Esophagus squamous epithelium (tissue), 5 donors: ENCODE measurements around the gene MCM6. TPM values are rescaled to one million over a fixed set of nuclear protein-coding genes. Genes with fewer than 3 reads are reported as not detected.
"Not testable (repeated sequence)": the region's sequence is repeated elsewhere in the genome, so short reads cannot be mapped to it uniquely, and the experiment has no call there.

Experiments
- DNase-seq: peaks from one replicate; lab custom pipeline; 2025; lab: John Stamatoyannopoulos, UW
- H3K27ac ChIP-seq, 4 donors: fragments of 200-600 bp; sonication (generic); one replicate each; pipeline ENCODE4 v1.5.1; 2016 to 2019; ENCODE audit warnings: mild to moderate bottlenecking in 1 of 4
- H3K27me3 ChIP-seq, 4 donors: fragments of 200-600 bp; sonication (generic); 1 replicate in 3 of 4; 2 replicates in 1 of 4; pipeline versions ENCODE4 v1.5.1 to v1.6.0; 2017 to 2021; ENCODE audit warnings: antibody characterized with exemption in 1 of 4
- H3K36me3 ChIP-seq, 3 donors: fragments of 200-600 bp; sonication (generic); one replicate each; pipeline ENCODE4 v1.5.1; 2016 to 2019
- H3K4me1 ChIP-seq, 3 donors: fragments of 200-600 bp; sonication (generic); one replicate each; pipeline ENCODE4 v1.5.1; 2017 to 2019
- H3K4me3 ChIP-seq, 4 donors: fragments of 200-600 bp; sonication (generic); 1 replicate in 3 of 4; 2 replicates in 1 of 4; pipeline ENCODE4 v1.5.1; 2016 to 2019; ENCODE audit warnings: mild to moderate bottlenecking in 2 of 4, moderate library complexity in 1 of 4
- H3K9me3 ChIP-seq, 3 donors: fragments of 200-600 bp; sonication (generic); one replicate each; pipeline ENCODE4 v1.5.1; 2016 to 2019
- CTCF ChIP-seq, 6 experiments: fragments of 450-650 bp in 4 of 6; fragments of 200-600 bp in 2 of 6; sonication (generic) in 2 of 6; IDR thresholded peaks; one replicate each; pipeline ENCODE4 v1.5.1; 2016 to 2019; ENCODE audit warnings: antibody characterized with exemption in 6 of 6, mild to moderate bottlenecking in 4 of 6, moderate library complexity in 4 of 6
- POLR2A ChIP-seq, 4 donors: fragments of 450-650 bp; IDR thresholded peaks; one replicate each; pipeline ENCODE4 v1.6.1; 2017; ENCODE audit warnings: antibody characterized with exemption in 4 of 4, mild to moderate bottlenecking in 4 of 4, moderate library complexity in 3 of 4
- WGBS, 2 donors: methylation state at CpG; one replicate each; pipeline ENCODE4 v1.1.5; 2018; 5-methylcytosine and 5-hydroxymethylcytosine counted together
- intact Hi-C: fragments of 100-400 bp; cut with DNase I; formaldehyde crosslinking; loops from one replicate; pipeline ENCODE4 v1.15.0; 2022
- total RNA-seq, 4 donors: library from RNA; depleted of rRNA; stranded (reverse); fragments of >200 nt; gene quantifications; one replicate each; pipeline ENCODE4 v1.1.0, GENCODE V29; 2016
- donor health status: DM: yes; HTN: yes; CAD: no.

MCM6 gene
- total RNA-seq, 4 donors from 2014 or later = 9.0 to 25.5 (median 16.6) TPM

DNA sequence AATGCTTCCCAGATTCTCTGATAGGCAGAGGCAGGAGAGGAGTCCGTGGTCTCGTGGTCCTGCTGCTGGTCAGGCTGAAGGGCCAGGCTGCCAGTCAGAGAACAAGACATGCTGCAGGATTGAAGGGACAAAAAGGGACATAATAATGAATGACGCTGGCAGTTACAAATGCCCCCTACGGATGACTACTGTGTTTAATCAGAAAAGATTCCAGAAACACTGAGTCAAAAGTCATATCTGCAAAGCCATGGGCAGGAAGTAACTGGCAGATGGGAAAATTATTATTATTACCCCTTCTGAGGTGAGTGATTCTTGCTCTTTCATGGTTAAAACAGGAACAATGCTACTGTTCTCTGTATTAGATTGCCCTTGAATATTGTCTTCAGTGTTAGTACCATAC lies 58.3 kb downstream of the MCM6 start:
- Histone ChIP-seq H3K27ac (no peak overlapping the region), H3K4me3 (no peak overlapping the region), H3K27me3 (no peaks in the 10 kb centered on the region), H3K36me3 (no peaks in the 10 kb centered on the region), H3K4me1 (no peaks in the 10 kb centered on the region), H3K9me3 (peaks cover 0 to 4% (median 0%) of the 10 kb centered on the region in 3 donors)
- TF ChIP-seq POLR2A (IDR thresholded peaks at IDR 0.05) = no peak
- no peak for TF ChIP-seq CTCF (IDR thresholded peaks at IDR 0.05)
- WGBS, 2 donors = 72 to 76% methylated on average over 4 of the region's 4 CpGs
- no peak for DNase-seq
- intact Hi-C loops = no loop called here

DNA sequence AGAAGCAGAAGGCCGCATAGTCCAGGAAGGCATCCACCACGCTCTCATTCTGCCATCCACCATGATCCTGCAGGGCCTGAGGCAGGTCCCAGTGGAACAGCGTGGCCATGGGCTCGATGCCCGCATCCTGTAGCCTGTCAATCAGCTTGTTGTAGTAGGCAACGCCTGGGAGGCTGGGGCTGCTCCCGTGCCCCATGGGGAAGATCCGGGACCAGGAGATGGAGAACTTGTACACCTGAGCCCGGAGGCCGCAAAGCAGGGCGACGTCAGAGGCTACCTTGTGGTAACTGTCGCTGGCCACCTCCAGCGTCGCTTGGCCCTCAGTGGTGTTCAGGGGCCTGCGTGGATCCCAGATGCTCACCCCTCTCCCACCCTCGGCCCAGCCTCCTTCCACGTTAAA lies 58.8 kb downstream of the MCM6 start:
- H3K27me3 ChIP-seq = no peaks in the 10 kb centered on the region
- TF ChIP-seq POLR2A (IDR thresholded peaks at IDR 0.05) (no peak), CTCF (IDR thresholded peaks at IDR 0.05) (no peak)
- DNase-seq = no peak
- H3K4me3 ChIP-seq = no peak overlapping the region
- no peaks in the 10 kb centered on the region for H3K4me1 ChIP-seq
- no peaks in the 10 kb centered on the region for H3K9me3 ChIP-seq
- H3K36me3 ChIP-seq = no peaks in the 10 kb centered on the region
- WGBS, 2 donors = 87% methylated on average over 9 of the region's 18 CpGs; no CpG with 5 or more reads in 1 of the 2 donors
- intact Hi-C loops = no loop called here
- H3K27ac ChIP-seq = no peak overlapping the region

- Histone ChIP-seq H3K27ac (no peak overlapping the region), H3K9me3 (no peaks in the 10 kb centered on the region), H3K4me1 (no peaks in the 10 kb centered on the region), H3K27me3 (no peaks in the 10 kb centered on the region), H3K36me3 (no peaks in the 10 kb centered on the region), H3K4me3 (no peak overlapping the region)
- TF ChIP-seq CTCF (IDR thresholded peaks at IDR 0.05) (no peak), POLR2A (IDR thresholded peaks at IDR 0.05) (no peak)
- 64 to 65% methylated on average over 3 of the region's 3 CpGs for WGBS, 2 donors
- DNase-seq = no peak
- intact Hi-C loops = no loop called here
These were observed 61.0 kb downstream of the MCM6 start for GRCh38 chr2:135815269-135815668.

DNA sequence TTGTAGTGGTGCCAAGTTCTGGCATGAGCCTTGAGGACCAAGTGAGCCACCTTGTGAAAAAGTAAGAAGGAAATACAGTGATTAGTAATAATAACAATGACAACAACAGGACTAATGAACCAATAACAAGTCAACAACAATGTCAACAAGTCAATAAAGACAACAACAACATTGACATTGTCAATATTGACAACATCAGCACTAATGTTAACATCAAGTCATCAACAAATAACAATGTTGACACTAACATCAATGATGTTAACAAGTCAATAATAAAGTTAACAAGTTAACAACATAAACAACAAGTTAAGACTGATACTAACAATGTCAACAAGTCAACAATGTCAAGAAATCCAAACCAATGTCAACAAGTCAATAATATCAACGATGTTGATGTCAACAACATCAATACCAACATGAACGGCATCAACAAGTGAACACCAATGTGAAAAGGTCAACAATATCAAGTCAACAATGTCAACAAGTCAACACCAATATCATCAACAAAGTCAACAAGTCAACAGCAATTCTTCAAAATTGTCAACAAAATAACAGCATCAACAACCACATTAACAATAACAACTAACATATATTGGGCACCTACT lies 63.2 kb downstream of the MCM6 start:
- Histone ChIP-seq H3K27me3 (no peaks in the 10 kb centered on the region), H3K36me3 (no peaks in the 10 kb centered on the region), H3K4me1 (no peaks in the 10 kb centered on the region), H3K9me3 (no peaks in the 10 kb centered on the region), H3K27ac (no peak overlapping the region), H3K4me3 (no peak overlapping the region)
- TF ChIP-seq CTCF (IDR thresholded peaks at IDR 0.05) (no peak), POLR2A (IDR thresholded peaks at IDR 0.05) (no peak)
- DNase-seq = no peak
- intact Hi-C loops = no loop called here
- WGBS, 2 donors = 38 to 51% methylated on average over 2 of the region's 2 CpGs

DNA sequence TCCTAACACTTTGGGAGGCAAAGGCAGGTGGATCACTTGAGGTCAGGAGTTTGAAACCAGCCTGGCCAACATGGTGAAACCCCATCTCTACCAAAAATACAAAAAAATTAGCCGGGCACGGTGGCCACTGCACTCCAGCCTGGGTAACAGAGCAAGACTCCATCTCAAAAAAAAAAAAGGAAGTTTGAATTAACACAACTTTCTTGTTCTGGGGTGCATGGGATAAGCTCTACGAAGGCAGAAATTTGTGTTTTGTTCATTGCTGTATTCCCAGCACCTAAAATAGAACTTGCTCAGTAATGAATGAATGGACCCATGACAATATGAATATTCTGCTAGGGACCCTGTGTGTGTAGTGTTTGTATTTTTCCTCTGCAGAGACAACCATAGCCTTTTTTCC lies 68.4 kb downstream of the MCM6 start:
- H3K27ac ChIP-seq, H3K4me1 ChIP-seq, intact Hi-C loops, H3K27me3 ChIP-seq, H3K9me3 ChIP-seq, DNase-seq, H3K36me3 ChIP-seq, H3K4me3 ChIP-seq: not testable (repeated sequence)
- 88 to 89% methylated on average over 3 of the region's 3 CpGs for WGBS, 2 donors

GRCh38 chr2:135803278-135803677 lies 73.0 kb downstream of the MCM6 start:
- H3K36me3 ChIP-seq = no peaks in the 10 kb centered on the region
- DNase-seq = no peak
- intact Hi-C loops = no loop called here
- TF ChIP-seq CTCF (IDR thresholded peaks at IDR 0.05) (no peak), POLR2A (IDR thresholded peaks at IDR 0.05) (no peak)
- H3K4me1 ChIP-seq = no peaks in the 10 kb centered on the region
- no peak overlapping the region for H3K4me3 ChIP-seq
- WGBS, 2 donors = 59 to 70% methylated on average over 2 of the region's 2 CpGs
- no peak overlapping the region for H3K27ac ChIP-seq
- no peaks in the 10 kb centered on the region for H3K27me3 ChIP-seq
- H3K9me3 ChIP-seq = peaks cover 0 to 17% (median 5%) of the 10 kb centered on the region in 3 donors
